Activated T-helper 1 cell treated with anti-CD3 and anti-CD28 coated beads, Interleukin-12 subunit alpha, Interleukin-12 subunit beta, Interleukin-2, Interleukin-4 antibody, amounts not matched to agents 30 ng/mL and 10 ng/mL and 1 ng/mL, durations not matched to agents 14 hours and 24 hours and 36 hours (primary cell): ENCODE results near the gene LDLRAD3. TPM values are rescaled to one million over a fixed set of nuclear protein-coding genes. Genes with fewer than 3 reads are reported as not detected.

ENCODE experiments used
- DNase-seq: peaks from one replicate; pipeline ENCODE4 v3.0.0; 2021; ENCODE audit warnings: low spot score
- H3K27ac Mint-ChIP-seq: one replicate; pipeline ENCODE4 v1.8.0; 2021; ENCODE audit warnings: mild to moderate bottlenecking, mixed read lengths
- H3K27me3 Mint-ChIP-seq: one replicate; pipeline ENCODE4 v1.8.0; 2022; ENCODE audit warnings: mild to moderate bottlenecking, moderate library complexity, mixed read lengths; ENCODE audit not compliant: insufficient read depth
- H3K36me3 Mint-ChIP-seq: one replicate; pipeline ENCODE4 v1.8.0; 2021; ENCODE audit warnings: low read depth, mixed read lengths
- H3K4me1 Mint-ChIP-seq: one replicate; pipeline ENCODE4 v1.8.0; 2021; ENCODE audit warnings: low read depth, mixed read lengths
- H3K4me3 Mint-ChIP-seq: one replicate; pipeline ENCODE4 v1.8.0; 2021; ENCODE audit warnings: mild to moderate bottlenecking, moderate library complexity, mixed read lengths
- H3K9me3 Mint-ChIP-seq: one replicate; pipeline ENCODE4 v1.8.0; 2021; ENCODE audit warnings: mixed read lengths
- intact Hi-C: fragments of 100-400 bp; cut with micrococcal nuclease; formaldehyde crosslinking; loops from one replicate; pipeline ENCODE4 v1.15.1; 2024
- total RNA-seq: library from RNA; stranded (reverse); gene quantifications from 2 replicates; pipeline ENCODE4 v1.2.3, GENCODE V29; 2022

The LDLRAD3 gene
- total RNA-seq, 1 donor from 2014 or later, result 0.57 TPM

GRCh38 chr11:36149538-36150242 lies 205.8 kb downstream of the LDLRAD3 start:
- DNase-seq, result peak; percentile 14
- Mint-ChIP-seq H3K4me1 (peaks cover 14% of the 10 kb centered on the region), H3K36me3 (no peaks in the 10 kb centered on the region), H3K27ac (no peak overlapping the region), H3K4me3 (peak overlapping the region; percentile 12), H3K9me3 (no peaks in the 10 kb centered on the region), H3K27me3 (peaks cover 6% of the 10 kb centered on the region)
- intact Hi-C loops, result loop anchor here (5.0 kb wide), 1 partner anchor 532 kb away; the partner anchor contains the start of gene FJX1

- Mint-ChIP-seq H3K27me3 (peaks cover 6% of the 10 kb centered on the region), H3K4me3 (no peak overlapping the region), H3K36me3 (no peaks in the 10 kb centered on the region), H3K4me1 (peaks cover 14% of the 10 kb centered on the region), H3K27ac (no peak overlapping the region), H3K9me3 (no peaks in the 10 kb centered on the region)
- no peak for DNase-seq
- intact Hi-C loops, result loop anchor here (5.0 kb wide), 1 partner anchor 534 kb away; the partner anchor contains the start of gene FJX1
These were observed 207.1 kb downstream of the LDLRAD3 start for GRCh38 chr11:36150986-36151385.

GRCh38 chr11:36151933-36152580 lies 208.2 kb downstream of the LDLRAD3 start:
- intact Hi-C loops, result loop anchor here (5.0 kb wide), 1 partner anchor 535 kb away; the partner anchor contains the start of gene FJX1

GRCh38 chr11:36153551-36153950 lies 209.7 kb downstream of the LDLRAD3 start:
- Mint-ChIP-seq H3K4me3 (no peak overlapping the region), H3K36me3 (no peaks in the 10 kb centered on the region), H3K27ac (no peak overlapping the region), H3K27me3 (peaks cover 6% of the 10 kb centered on the region), H3K9me3 (no peaks in the 10 kb centered on the region), H3K4me1 (peaks cover 14% of the 10 kb centered on the region)
- no peak for DNase-seq
- intact Hi-C loops, result loop anchor here (5.0 kb wide), 1 partner anchor 536 kb away; the partner anchor contains the start of gene FJX1

More at GRCh38 chr11:36151933-36152580, 208.2 kb downstream of the LDLRAD3 start:
- no peak for DNase-seq
- Mint-ChIP-seq H3K4me1 (peaks cover 14% of the 10 kb centered on the region), H3K27ac (no peak overlapping the region), H3K4me3 (no peak overlapping the region), H3K9me3 (no peaks in the 10 kb centered on the region), H3K27me3 (peaks cover 6% of the 10 kb centered on the region), H3K36me3 (no peaks in the 10 kb centered on the region)

- Mint-ChIP-seq H3K27me3 (peaks cover 6% of the 10 kb centered on the region), H3K9me3 (no peaks in the 10 kb centered on the region), H3K27ac (no peak overlapping the region), H3K4me3 (no peak overlapping the region), H3K4me1 (no peaks in the 10 kb centered on the region), H3K36me3 (no peaks in the 10 kb centered on the region)
- no peak for DNase-seq
- intact Hi-C loops, result no loop called here
These were observed 211.3 kb downstream of the LDLRAD3 start for GRCh38 chr11:36155124-36155561.

GRCh38 chr11:36155770-36156160 lies 211.9 kb downstream of the LDLRAD3 start:
- Mint-ChIP-seq H3K27ac (no peak overlapping the region), H3K4me3 (no peak overlapping the region), H3K9me3 (no peaks in the 10 kb centered on the region), H3K4me1 (no peaks in the 10 kb centered on the region), H3K27me3 (peaks cover 6% of the 10 kb centered on the region), H3K36me3 (no peaks in the 10 kb centered on the region)
- intact Hi-C loops, result no loop called here
- no peak for DNase-seq

- intact Hi-C loops, result no loop called here
- no peaks in the 10 kb centered on the region for H3K9me3 Mint-ChIP-seq
- no peaks in the 10 kb centered on the region for H3K36me3 Mint-ChIP-seq
- H3K4me1 Mint-ChIP-seq, result no peaks in the 10 kb centered on the region
- peaks cover 6% of the 10 kb centered on the region for H3K27me3 Mint-ChIP-seq
- no peak overlapping the region for H3K27ac Mint-ChIP-seq
- H3K4me3 Mint-ChIP-seq, result no peak overlapping the region
- no peak for DNase-seq
These were observed 212.4 kb downstream of the LDLRAD3 start for GRCh38 chr11:36156161-36156816.

- Mint-ChIP-seq H3K4me3 (no peak overlapping the region), H3K4me1 (no peaks in the 10 kb centered on the region), H3K9me3 (no peaks in the 10 kb centered on the region), H3K36me3 (no peaks in the 10 kb centered on the region), H3K27me3 (peaks cover 6% of the 10 kb centered on the region), H3K27ac (no peak overlapping the region)
- intact Hi-C loops, result no loop called here
- DNase-seq, result no peak
These were observed 213.1 kb downstream of the LDLRAD3 start for GRCh38 chr11:36156817-36157519.

- intact Hi-C loops, result no loop called here
- no peaks in the 10 kb centered on the region for H3K9me3 Mint-ChIP-seq
- no peaks in the 10 kb centered on the region for H3K27me3 Mint-ChIP-seq
- no peaks in the 10 kb centered on the region for H3K36me3 Mint-ChIP-seq
- no peak overlapping the region for H3K27ac Mint-ChIP-seq
- DNase-seq, result no peak
- no peak overlapping the region for H3K4me3 Mint-ChIP-seq
- H3K4me1 Mint-ChIP-seq, result no peaks in the 10 kb centered on the region
These were observed 216.2 kb downstream of the LDLRAD3 start for GRCh38 chr11:36160091-36160490.

GRCh38 chr11:36161572-36161971 lies 217.7 kb downstream of the LDLRAD3 start:
- Mint-ChIP-seq H3K4me3 (no peak overlapping the region), H3K27me3 (no peaks in the 10 kb centered on the region), H3K27ac (no peak overlapping the region), H3K36me3 (no peaks in the 10 kb centered on the region), H3K4me1 (no peaks in the 10 kb centered on the region), H3K9me3 (no peaks in the 10 kb centered on the region)
- intact Hi-C loops, result no loop called here
- no peak for DNase-seq

- H3K27ac Mint-ChIP-seq, result no peak overlapping the region
- DNase-seq, result no peak
- H3K9me3 Mint-ChIP-seq, result no peaks in the 10 kb centered on the region
- intact Hi-C loops, result no loop called here
- no peak overlapping the region for H3K4me3 Mint-ChIP-seq
- H3K4me1 Mint-ChIP-seq, result no peaks in the 10 kb centered on the region
- no peaks in the 10 kb centered on the region for H3K36me3 Mint-ChIP-seq
- peaks cover 1% of the 10 kb centered on the region for H3K27me3 Mint-ChIP-seq
These were observed 218.4 kb downstream of the LDLRAD3 start for GRCh38 chr11:36162006-36162882.

GRCh38 chr11:36162883-36163434 lies 219.1 kb downstream of the LDLRAD3 start:
- Mint-ChIP-seq H3K27me3 (peaks cover 3% of the 10 kb centered on the region), H3K36me3 (no peaks in the 10 kb centered on the region), H3K4me3 (no peak overlapping the region), H3K4me1 (no peaks in the 10 kb centered on the region), H3K9me3 (no peaks in the 10 kb centered on the region), H3K27ac (no peak overlapping the region)
- intact Hi-C loops, result no loop called here
- no peak for DNase-seq
